SU-DHL-6 (cell line): ENCODE data around the gene MOV10L1.

Experiments used
- H2AFZ ChIP-seq: fragments of 200-600 bp; sonication (generic); 2 replicates; pipeline ENCODE4 v1.6.1; 2014; ENCODE audit warnings: low read depth, mild to moderate bottlenecking, moderate library complexity, mixed read lengths, antibody characterized with exemption, low read length; ENCODE audit not compliant: severe bottlenecking
- H3F3A ChIP-seq: fragments of 200-600 bp; shearing (Covaris generic); 2 replicates; pipeline ENCODE4 v1.6.0; 2016; ENCODE audit warnings: antibody characterized with exemption, mild to moderate bottlenecking; ENCODE audit not compliant: insufficient read depth
- H3K27ac ChIP-seq: fragments of 200-600 bp; sonication (generic); 2 replicates; pipeline ENCODE4 v1.5.1; 2016; ENCODE audit warnings: low read depth, mild to moderate bottlenecking, low read length, moderate library complexity, mixed read lengths
- H3K27me3 ChIP-seq: fragments of 200-600 bp; sonication (generic), shearing (Covaris generic); 2 replicates; pipeline ENCODE4 v1.6.0; 2014; ENCODE audit warnings: mild to moderate bottlenecking, low read length
- H3K36me3 ChIP-seq: fragments of 200-600 bp; sonication (generic); 2 replicates; pipeline ENCODE4 v1.6.1; 2014; ENCODE audit warnings: mild to moderate bottlenecking, low read length, mixed read lengths
- H3K4me2 ChIP-seq: fragments of 300-600, 200-600 bp; shearing (Covaris generic), sonication (generic); 2 replicates; pipeline ENCODE4 v1.6.0; 2014; ENCODE audit warnings: low read length, low read depth, mild to moderate bottlenecking; ENCODE audit not compliant: poor library complexity, severe bottlenecking
- H3K4me3 ChIP-seq: fragments of 200-600 bp; sonication (generic); 2 replicates; pipeline ENCODE4 v1.5.1; 2014; ENCODE audit warnings: antibody characterized with exemption, low read length, mild to moderate bottlenecking, mixed read lengths; ENCODE audit not compliant: insufficient read depth, poor library complexity, severe bottlenecking
- H3K79me2 ChIP-seq: fragments of 200-600 bp; sonication (generic); 2 replicates; pipeline ENCODE4 v1.6.1; 2014; ENCODE audit warnings: mild to moderate bottlenecking, low read length, moderate library complexity; ENCODE audit not compliant: insufficient read depth
- H3K9ac ChIP-seq: fragments of 200-600 bp; sonication (generic); 2 replicates; pipeline ENCODE4 v1.7.0; 2014; ENCODE audit warnings: mild to moderate bottlenecking, low read length
- H3K9me2 ChIP-seq: fragments of 200-600 bp; sonication (generic); replicated peaks from 2 replicates; pipeline ENCODE4 v1.6.1; 2014; ENCODE audit warnings: low read length; ENCODE audit not compliant: insufficient read depth
- H3K9me3 ChIP-seq: fragments of 200-600 bp; sonication (generic); 2 replicates; pipeline ENCODE4 v1.6.1; 2014; ENCODE audit warnings: low read length, mixed read lengths; ENCODE audit not compliant: insufficient read depth
- H4K20me1 ChIP-seq: fragments of 200-600 bp; sonication (generic); 2 replicates; pipeline ENCODE4 v1.6.1; 2014; ENCODE audit warnings: low read depth, mild to moderate bottlenecking, antibody characterized with exemption, low read length, moderate library complexity, mixed read lengths
- EZH2phosphoT487 ChIP-seq: fragments of 200-600 bp; sonication (generic), shearing (Covaris generic); conservative IDR thresholded peaks from 2 replicates; pipeline ENCODE4 v1.6.1; 2018; ENCODE audit warnings: mild to moderate bottlenecking, antibody characterized with exemption, low read length, moderate library complexity, mixed read lengths
- TF ChIP-seq, protein P1 (sequence below): fragments of 200-600 bp; sonication (generic); IDR thresholded peaks from one replicate; pipeline ENCODE4 v1.5.1; 2017; ENCODE audit warnings: antibody characterized with exemption, mild to moderate bottlenecking, low read length, moderate library complexity; ENCODE audit not compliant: insufficient read depth, poor library complexity, severe bottlenecking

The MOV10L1 gene

DNA sequence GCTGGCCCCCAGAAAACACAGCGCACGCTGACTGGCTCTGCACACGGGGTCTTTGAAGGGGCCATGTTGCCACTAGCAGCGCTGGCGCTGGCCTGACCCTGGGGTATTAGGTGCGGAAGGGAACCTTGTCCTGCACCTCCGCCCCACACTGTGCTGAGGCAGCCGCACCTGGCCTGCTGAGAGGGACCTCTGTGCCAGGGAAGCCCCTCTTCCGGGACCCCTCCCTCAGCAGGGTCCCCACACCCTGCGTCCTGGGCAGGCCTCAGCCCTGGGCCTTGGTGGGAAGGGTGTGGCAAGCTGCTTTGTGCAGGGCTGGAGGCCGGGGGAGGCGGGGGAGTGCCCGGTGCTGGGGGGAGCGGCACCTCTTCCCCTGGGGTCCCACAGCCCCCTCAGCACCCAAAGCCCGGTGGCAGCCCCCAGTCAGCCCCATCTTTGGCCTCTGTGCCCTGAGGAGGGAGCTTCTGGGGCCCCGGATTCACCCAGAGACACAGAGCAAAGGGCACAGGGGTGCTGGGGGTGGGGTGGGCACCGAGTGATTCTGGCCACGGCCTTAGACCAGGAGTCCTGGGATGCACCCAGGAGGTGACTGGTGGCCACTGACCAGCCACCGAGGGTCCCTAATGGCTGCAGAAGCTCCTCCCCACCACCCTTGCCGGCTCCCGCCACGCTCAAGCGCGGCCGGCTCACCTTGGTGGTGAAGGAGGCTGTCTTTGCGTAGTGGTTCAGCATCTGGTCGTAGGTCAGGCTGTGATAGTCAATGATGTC is 43.1 kb upstream of the MOV10L1 start:
- Histone ChIP-seq H4K20me1 (no peaks in the 10 kb centered on the region), H3K9me2 (no peaks in the 10 kb centered on the region), H3K79me2 (no peaks in the 10 kb centered on the region), H2AFZ (no peak overlapping the region), H3K4me2 (no peak overlapping the region), H3K27me3 (no peaks in the 10 kb centered on the region), H3F3A (no peaks in the 10 kb centered on the region), H3K4me3 (no peak overlapping the region), H3K36me3 (no peaks in the 10 kb centered on the region), H3K27ac (no peak overlapping the region), H3K9ac (no peak overlapping the region), H3K9me3 (no peaks in the 10 kb centered on the region)
- no peak for TF ChIP-seq EZH2phosphoT487
- TF ChIP-seq, protein P1, sequence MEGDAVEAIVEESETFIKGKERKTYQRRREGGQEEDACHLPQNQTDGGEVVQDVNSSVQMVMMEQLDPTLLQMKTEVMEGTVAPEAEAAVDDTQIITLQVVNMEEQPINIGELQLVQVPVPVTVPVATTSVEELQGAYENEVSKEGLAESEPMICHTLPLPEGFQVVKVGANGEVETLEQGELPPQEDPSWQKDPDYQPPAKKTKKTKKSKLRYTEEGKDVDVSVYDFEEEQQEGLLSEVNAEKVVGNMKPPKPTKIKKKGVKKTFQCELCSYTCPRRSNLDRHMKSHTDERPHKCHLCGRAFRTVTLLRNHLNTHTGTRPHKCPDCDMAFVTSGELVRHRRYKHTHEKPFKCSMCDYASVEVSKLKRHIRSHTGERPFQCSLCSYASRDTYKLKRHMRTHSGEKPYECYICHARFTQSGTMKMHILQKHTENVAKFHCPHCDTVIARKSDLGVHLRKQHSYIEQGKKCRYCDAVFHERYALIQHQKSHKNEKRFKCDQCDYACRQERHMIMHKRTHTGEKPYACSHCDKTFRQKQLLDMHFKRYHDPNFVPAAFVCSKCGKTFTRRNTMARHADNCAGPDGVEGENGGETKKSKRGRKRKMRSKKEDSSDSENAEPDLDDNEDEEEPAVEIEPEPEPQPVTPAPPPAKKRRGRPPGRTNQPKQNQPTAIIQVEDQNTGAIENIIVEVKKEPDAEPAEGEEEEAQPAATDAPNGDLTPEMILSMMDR: no peak

DNA sequence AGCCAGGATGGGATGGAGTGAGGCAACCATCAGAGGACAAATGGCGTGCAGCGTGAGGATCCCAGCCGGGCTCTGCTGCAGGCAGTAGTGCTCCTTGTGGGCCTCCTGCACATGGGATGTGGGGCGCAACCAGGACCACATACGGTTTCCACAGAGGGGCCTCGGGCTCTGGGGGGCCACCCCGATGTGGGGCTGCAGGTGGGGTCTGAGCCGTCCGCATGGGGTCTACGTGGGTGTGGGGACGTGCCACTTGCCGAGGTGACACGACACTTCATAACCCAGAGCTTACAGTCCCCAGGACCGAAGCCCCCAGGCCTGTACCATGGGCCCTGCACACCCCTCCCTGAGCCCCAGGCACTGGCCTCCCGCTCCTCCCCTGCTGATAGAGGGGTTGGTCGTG is 42.5 kb upstream of the MOV10L1 start:
- no peaks in the 10 kb centered on the region for H3K9me2 ChIP-seq
- H3F3A ChIP-seq: no peaks in the 10 kb centered on the region
- H3K27me3 ChIP-seq: no peaks in the 10 kb centered on the region
- H3K36me3 ChIP-seq: no peaks in the 10 kb centered on the region
- H3K4me3 ChIP-seq: no peak overlapping the region
- no peak overlapping the region for H2AFZ ChIP-seq
- no peaks in the 10 kb centered on the region for H3K79me2 ChIP-seq
- TF ChIP-seq, protein P1: no peak
- no peak for TF ChIP-seq EZH2phosphoT487
- no peak overlapping the region for H3K9ac ChIP-seq
- no peaks in the 10 kb centered on the region for H3K9me3 ChIP-seq
- H3K27ac ChIP-seq: no peak overlapping the region
- no peaks in the 10 kb centered on the region for H4K20me1 ChIP-seq
- no peak overlapping the region for H3K4me2 ChIP-seq

DNA sequence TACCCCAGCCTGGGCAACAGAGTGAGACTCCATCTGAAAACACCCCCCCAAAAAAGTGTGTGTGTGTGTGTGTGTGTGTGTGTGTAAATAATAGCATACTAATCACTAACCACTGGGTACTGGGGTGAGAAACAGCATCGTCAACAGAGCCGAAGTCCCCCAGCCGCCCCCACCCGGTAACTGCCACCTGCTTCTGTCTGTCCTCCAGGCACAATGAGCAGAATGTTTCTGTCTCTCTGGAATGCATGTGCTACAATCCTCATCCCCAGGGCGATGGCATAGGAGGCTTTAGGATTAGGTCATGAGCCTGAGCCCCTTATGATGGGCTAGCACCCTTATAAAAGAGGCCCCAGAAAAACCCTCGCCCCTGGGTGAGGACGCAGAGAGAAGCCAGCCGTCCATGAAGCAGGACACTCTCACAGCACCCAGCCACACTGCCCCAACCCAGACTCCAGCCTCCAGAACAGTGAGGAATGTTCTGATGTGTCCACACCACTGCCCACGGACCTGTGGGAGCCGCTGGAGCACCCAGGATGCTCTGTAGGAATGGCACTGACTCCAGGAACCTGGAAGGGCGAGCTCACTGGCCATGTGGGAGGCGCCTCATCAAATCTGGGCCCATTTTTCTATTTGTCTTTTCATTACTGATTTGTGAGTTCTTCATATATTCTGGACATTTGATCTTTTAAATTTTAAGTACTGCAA is 41.6 kb upstream of the MOV10L1 start:
- TF ChIP-seq, protein P1: no peak
- TF ChIP-seq EZH2phosphoT487: no peak
- no peak overlapping the region for H3K4me2 ChIP-seq
- no peaks in the 10 kb centered on the region for H3K79me2 ChIP-seq
- no peaks in the 10 kb centered on the region for H3K9me3 ChIP-seq
- H2AFZ ChIP-seq: no peak overlapping the region
- no peak overlapping the region for H3K9ac ChIP-seq
- H3K27ac ChIP-seq: no peak overlapping the region
- no peaks in the 10 kb centered on the region for H4K20me1 ChIP-seq
- H3K4me3 ChIP-seq: no peak overlapping the region
- H3K36me3 ChIP-seq: no peaks in the 10 kb centered on the region
- no peaks in the 10 kb centered on the region for H3K9me2 ChIP-seq
- no peaks in the 10 kb centered on the region for H3K27me3 ChIP-seq
- no peaks in the 10 kb centered on the region for H3F3A ChIP-seq
